Keratinocyte (primary cell): Measurements from ENCODE around the gene MS4A15. TPM values are rescaled to one million over a fixed set of nuclear protein-coding genes. Genes with fewer than 3 reads are reported as not detected.

ENCODE experiments used
- DNase-seq: peaks from one replicate; pipeline ENCODE4 v3.0.0-alpha.2; 2011; ENCODE audit warnings: low read depth, missing footprints, low spot score
- FAIRE-seq: peaks from 2 replicates; lab custom pipeline; 2011; peaks lifted over from hg19 to GRCh38; lab: Jason Lieb, UNC
- H2AFZ ChIP-seq: 2 replicates; pipeline ENCODE4 v1.6.0; 2012; ENCODE audit warnings: low read length, control low read depth, inconsistent platforms; ENCODE audit not compliant: control insufficient read depth
- H3K27ac ChIP-seq: 2 replicates; pipeline ENCODE4 v1.5.1; 2011; ENCODE audit warnings: low read length; ENCODE audit not compliant: control insufficient read depth, insufficient read depth
- H3K27me3 ChIP-seq: 3 replicates; pipeline ENCODE4 v1.6.0; 2011; ENCODE audit warnings: low read length; ENCODE audit not compliant: control insufficient read depth, insufficient read depth; ENCODE audit errors: extremely low read depth
- H3K36me3 ChIP-seq, 2 experiments: 2 replicates in 1 of 2; 3 replicates in 1 of 2; pipeline ENCODE4 v1.5.1; 2011; ENCODE audit warnings: low read length in 2 of 2, mild to moderate bottlenecking in 1 of 2; ENCODE audit not compliant: control insufficient read depth in 2 of 2, insufficient read depth in 2 of 2; ENCODE audit errors: extremely low read depth in 1 of 2
- H3K4me1 ChIP-seq: 3 replicates; pipeline ENCODE4 v1.5.1; 2011; ENCODE audit warnings: low read length; ENCODE audit not compliant: control insufficient read depth, insufficient read depth; ENCODE audit errors: extremely low read depth
- H3K4me2 ChIP-seq: 3 replicates; pipeline ENCODE4 v1.6.0; 2011; ENCODE audit warnings: low read depth, low read length; ENCODE audit not compliant: control insufficient read depth, insufficient read depth; ENCODE audit errors: extremely low read depth
- H3K4me3 ChIP-seq, 3 experiments: fragments of 200-600 bp in 1 of 3; sonication (generic) in 1 of 3; 2 replicates in 2 of 3; 3 replicates in 1 of 3; pipeline ENCODE4 v1.5.1; 2011 to 2016; ENCODE audit warnings: low read length in 3 of 3, mild to moderate bottlenecking in 3 of 3, control low read depth in 2 of 3, inconsistent platforms in 1 of 3, low read depth in 1 of 3, mixed read lengths in 1 of 3, mixed run types in 1 of 3, moderate library complexity in 1 of 3; ENCODE audit not compliant: control insufficient read depth in 2 of 3, insufficient read depth in 2 of 3; ENCODE audit errors: extremely low read depth in 1 of 3
- H3K79me2 ChIP-seq: 2 replicates; pipeline ENCODE4 v1.6.0; 2012; ENCODE audit warnings: low read length; ENCODE audit not compliant: control insufficient read depth, insufficient read depth
- H3K9ac ChIP-seq: 3 replicates; pipeline ENCODE4 v1.6.0; 2011; ENCODE audit warnings: low read length; ENCODE audit not compliant: control insufficient read depth, insufficient read depth; ENCODE audit errors: extremely low read depth
- H3K9me1 ChIP-seq: 3 replicates; pipeline ENCODE4 v1.6.0; 2011; ENCODE audit warnings: low read length; ENCODE audit not compliant: control insufficient read depth, insufficient read depth; ENCODE audit errors: extremely low read depth
- H3K9me3 ChIP-seq: 2 replicates; pipeline ENCODE4 v1.5.1; 2012; ENCODE audit warnings: low read depth, low read length; ENCODE audit not compliant: control insufficient read depth
- H4K20me1 ChIP-seq: 3 replicates; pipeline ENCODE4 v1.6.0; 2011; ENCODE audit warnings: low read length; ENCODE audit not compliant: control insufficient read depth, insufficient read depth; ENCODE audit errors: extremely low read depth
- CTCF ChIP-seq, 3 experiments: IDR thresholded peaks in 1 of 3; conservative IDR thresholded peaks in 1 of 3; optimal IDR thresholded peaks in 1 of 3; 2 replicates in 2 of 3; 3 replicates in 1 of 3; pipeline versions ENCODE3 to v1.5.1; 2011; ENCODE audit warnings: low read length in 3 of 3, mild to moderate bottlenecking in 3 of 3, moderate library complexity in 2 of 3, control low read depth in 1 of 3, inconsistent platforms in 1 of 3; ENCODE audit not compliant: insufficient read depth in 2 of 3; ENCODE audit errors: extremely low read depth in 1 of 3
- EZH2 ChIP-seq: IDR thresholded peaks from one replicate; pipeline ENCODE4 v1.6.1; 2012; ENCODE audit warnings: inconsistent platforms, mild to moderate bottlenecking, low read length, moderate library complexity
- dilution Hi-C: fragments of 300-500 bp; cut with MboI; formaldehyde crosslinking; loops from one replicate; pipeline ENCODE4 v1.7.0; 2020; ENCODE audit warnings: low sequenced_read_pairs; ENCODE audit not compliant: extremely low pct_ligation_motif_present
- polyA plus RNA-seq, 5 experiments: library from polyadenylated mRNA; depleted of rRNA in 3 of 5; stranded (reverse) in 3 of 5; stranded (forward) in 1 of 5; unstranded in 1 of 5; fragments of >200 nt; gene quantifications; 1 replicate in 1 of 5; 2 replicates in 3 of 5; 3 replicates in 1 of 5; pipeline versions ENCODE4 v1.2.1 to v1.2.3, GENCODE V29; 2011 to 2012; ENCODE audit warnings: missing spikeins in 2 of 5, low read depth in 1 of 5, low replicate concordance in 1 of 5

Gene MS4A15
- polyA plus RNA-seq, 1 donor (not counting 4 experiments of a cell fraction or from before 2014, with no cell fraction given) = 0.03 TPM

GRCh38 chr11:60766547-60766946 lies 9.9 kb downstream of the MS4A15 start:
- Histone ChIP-seq H3K79me2 (no peaks in the 10 kb centered on the region), H3K4me3 (no peak overlapping the region), H3K9me3 (no peaks in the 10 kb centered on the region), H3K27ac (no peak overlapping the region), H3K36me3 (no peaks in the 10 kb centered on the region), H2AFZ (no peak overlapping the region), H3K27me3 (no peaks in the 10 kb centered on the region), H3K9me1 (peaks cover 3% of the 10 kb centered on the region), H4K20me1 (no peaks in the 10 kb centered on the region), H3K4me1 (peaks cover 8% of the 10 kb centered on the region), H3K4me2 (no peak overlapping the region), H3K9ac (no peak overlapping the region)
- DNase-seq (no peak), FAIRE-seq (no peak)
- dilution Hi-C loops = no loop called here
- no peak for TF ChIP-seq EZH2
- TF ChIP-seq CTCF (optimal IDR thresholded peaks at IDR 0.05 in 1 of 3, IDR thresholded peaks at IDR 0.05 in 1 of 3, conservative IDR thresholded peaks at IDR 0.05 in 1 of 3; ENCODE audit: extremely low read depth in 1 of 3, insufficient read depth in 2 of 3, low read length in 3 of 3) = no peak

- Histone ChIP-seq H3K36me3 (no peaks in the 10 kb centered on the region), H3K79me2 (no peaks in the 10 kb centered on the region), H4K20me1 (no peaks in the 10 kb centered on the region), H3K27ac (no peak overlapping the region), H2AFZ (no peak overlapping the region), H3K4me1 (peaks cover 8% of the 10 kb centered on the region), H3K9me1 (peaks cover 3% of the 10 kb centered on the region), H3K4me3 (no peak overlapping the region), H3K9me3 (no peaks in the 10 kb centered on the region), H3K9ac (no peak overlapping the region), H3K4me2 (no peak overlapping the region), H3K27me3 (no peaks in the 10 kb centered on the region)
- TF ChIP-seq EZH2 (no peak), CTCF (optimal IDR thresholded peaks at IDR 0.05 in 1 of 3, IDR thresholded peaks at IDR 0.05 in 1 of 3, conservative IDR thresholded peaks at IDR 0.05 in 1 of 3; ENCODE audit: extremely low read depth in 1 of 3, insufficient read depth in 2 of 3, low read length in 3 of 3) (peak in 2 of 3 experiments; percentile 26 to 39)
- no peak for DNase-seq
- dilution Hi-C loops = no loop called here
- FAIRE-seq = no peak
These were observed 10.7 kb downstream of the MS4A15 start for GRCh38 chr11:60767388-60767811.
